HG03196 (cell line): Measurements from ENCODE around the gene ARAF.
A peak's percentile ranks its signal among the peaks of the same experiment; 100 is the strongest.

Experiments
- ATAC-seq: cut with Tn5 transposase; IDR thresholded peaks from one replicate; pipeline ENCODE4 v1.9.1; 2021; ENCODE audit not compliant: unreplicated experiment

ARAF gene

GRCh38 chrX:47563801-47564315 is 2.9 kb downstream of the ARAF start:
- no peak for ATAC-seq

- no peak for ATAC-seq
Observed at GRCh38 chrX:47564438-47565085, 3.6 kb downstream of the ARAF start.

GRCh38 chrX:47566841-47567240 is 5.8 kb downstream of the ARAF start:
- no peak for ATAC-seq

GRCh38 chrX:47568656-47569295 is 7.8 kb downstream of the ARAF start:
- no peak for ATAC-seq

GRCh38 chrX:47570794-47571193 is 9.8 kb downstream of the ARAF start:
- no peak for ATAC-seq

- ATAC-seq: no peak
Observed at GRCh38 chrX:47571215-47571614, 10.2 kb downstream of the ARAF start.

GRCh38 chrX:47571896-47572295 is 10.9 kb downstream of the ARAF start:
- ATAC-seq: no peak

GRCh38 chrX:47572773-47573340 is 11.9 kb downstream of the ARAF start:
- no peak for ATAC-seq

- no peak for ATAC-seq
Observed at GRCh38 chrX:47573341-47574075, 12.5 kb downstream of the ARAF start.

- no peak for ATAC-seq
Observed at GRCh38 chrX:47574076-47574546, 13.1 kb downstream of the ARAF start.

- no peak for ATAC-seq
Observed at GRCh38 chrX:47574547-47575301, 13.7 kb downstream of the ARAF start.

- ATAC-seq: no peak
Observed at GRCh38 chrX:47576021-47576898, 15.3 kb downstream of the ARAF start.

- no peak for ATAC-seq
Observed at GRCh38 chrX:47577424-47577823, 16.4 kb downstream of the ARAF start.

GRCh38 chrX:47577901-47578300 is 16.9 kb downstream of the ARAF start:
- no peak for ATAC-seq

- ATAC-seq: no peak
Observed at GRCh38 chrX:47578692-47579091, 17.7 kb downstream of the ARAF start.

GRCh38 chrX:47579537-47579936 is 18.5 kb downstream of the ARAF start:
- no peak for ATAC-seq

GRCh38 chrX:47581731-47582647 is 21.0 kb downstream of the ARAF start, which contains the start of gene TIMP1:
TIMP1 (plus strand) TSS chrX:47582436; CDS start chrX:47583416, 980 bp downstream.
- peak; percentile 75 for ATAC-seq

GRCh38 chrX:47583240-47583861 is 22.3 kb downstream of the ARAF start:
- no peak for ATAC-seq
